OCI-LY7 (cell line): ENCODE results near the gene RNASEH2C.

Experiments used
- EZH2phosphoT487 ChIP-seq: fragments of 200-600 bp; sonication (generic); IDR thresholded peaks from 2 replicates; pipeline ENCODE4 v1.6.1; 2018; ENCODE audit warnings: low read depth, borderline replicate concordance, mild to moderate bottlenecking, mixed run types, antibody characterized with exemption, low read length, moderate library complexity, mixed read lengths
- TF ChIP-seq, protein P1 (sequence below): fragments of 200-600 bp; sonication (generic); conservative IDR thresholded peaks from 2 replicates; pipeline ENCODE4 v1.5.1; 2014; ENCODE audit warnings: mild to moderate bottlenecking, antibody characterized with exemption, low read length, moderate library complexity, mixed read lengths

DNA sequence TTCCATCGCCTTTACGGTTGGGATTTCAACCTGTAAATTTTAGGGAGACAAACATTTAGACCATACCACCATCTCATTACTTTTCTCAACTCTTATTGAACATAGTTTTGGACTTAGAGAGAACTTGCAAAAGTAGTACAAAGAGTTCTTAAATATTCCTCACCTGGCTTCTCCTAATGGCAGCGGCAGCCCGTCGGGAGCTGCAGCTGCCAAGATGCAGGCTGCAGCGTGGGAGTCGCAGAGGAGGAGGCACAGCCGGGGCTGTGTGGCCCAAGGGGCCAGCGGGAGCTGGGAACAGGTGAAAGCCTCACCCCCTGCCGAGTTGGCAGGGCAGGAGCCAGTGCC is 23.1 kb upstream of the RNASEH2C start:
- TF ChIP-seq, protein P1, sequence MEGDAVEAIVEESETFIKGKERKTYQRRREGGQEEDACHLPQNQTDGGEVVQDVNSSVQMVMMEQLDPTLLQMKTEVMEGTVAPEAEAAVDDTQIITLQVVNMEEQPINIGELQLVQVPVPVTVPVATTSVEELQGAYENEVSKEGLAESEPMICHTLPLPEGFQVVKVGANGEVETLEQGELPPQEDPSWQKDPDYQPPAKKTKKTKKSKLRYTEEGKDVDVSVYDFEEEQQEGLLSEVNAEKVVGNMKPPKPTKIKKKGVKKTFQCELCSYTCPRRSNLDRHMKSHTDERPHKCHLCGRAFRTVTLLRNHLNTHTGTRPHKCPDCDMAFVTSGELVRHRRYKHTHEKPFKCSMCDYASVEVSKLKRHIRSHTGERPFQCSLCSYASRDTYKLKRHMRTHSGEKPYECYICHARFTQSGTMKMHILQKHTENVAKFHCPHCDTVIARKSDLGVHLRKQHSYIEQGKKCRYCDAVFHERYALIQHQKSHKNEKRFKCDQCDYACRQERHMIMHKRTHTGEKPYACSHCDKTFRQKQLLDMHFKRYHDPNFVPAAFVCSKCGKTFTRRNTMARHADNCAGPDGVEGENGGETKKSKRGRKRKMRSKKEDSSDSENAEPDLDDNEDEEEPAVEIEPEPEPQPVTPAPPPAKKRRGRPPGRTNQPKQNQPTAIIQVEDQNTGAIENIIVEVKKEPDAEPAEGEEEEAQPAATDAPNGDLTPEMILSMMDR = no peak
- TF ChIP-seq EZH2phosphoT487 = no peak
